HepG2 (cell line): ENCODE data around the gene GIPC3. TPM values are rescaled to one million over a fixed set of nuclear protein-coding genes. Genes with fewer than 3 reads are reported as not detected.

Experiments
- HDAC1 ChIP-seq: sonication (generic); formaldehyde crosslinking; IDR thresholded peaks from 2 replicates; pipeline ENCODE4 v1.5.1; 2020; ENCODE audit warnings: mild to moderate bottlenecking, missing genetic modification reagents
- HOXA3 ChIP-seq: sonication (generic); formaldehyde crosslinking; IDR thresholded peaks from 2 replicates; pipeline ENCODE4 v1.5.0; 2020; ENCODE audit warnings: missing genetic modification reagents
- ISX ChIP-seq: sonication (generic); formaldehyde crosslinking; conservative IDR thresholded peaks from 2 replicates; pipeline ENCODE4 v1.5.0; 2020; ENCODE audit warnings: missing genetic modification reagents
- KDM2A ChIP-seq: sonication (generic); formaldehyde crosslinking; IDR thresholded peaks from 2 replicates; pipeline ENCODE4 v1.4.0; 2020; ENCODE audit warnings: low read depth, missing genetic modification reagents, borderline replicate concordance
- NFIB ChIP-seq: sonication (generic); formaldehyde crosslinking; IDR thresholded peaks from 2 replicates; pipeline ENCODE4 v1.9.0; 2021; ENCODE audit warnings: missing genetic modification reagents, mild to moderate bottlenecking, borderline replicate concordance
- NFKBIZ ChIP-seq: IDR thresholded peaks from 2 replicates; pipeline ENCODE4 v1.6.1; 2018; ENCODE audit warnings: missing genetic modification reagents, missing compliant biosample characterization
- PRDM4 ChIP-seq: sonication (generic); formaldehyde crosslinking; IDR thresholded peaks from 2 replicates; pipeline ENCODE4 v1.9.0; 2021; ENCODE audit warnings: missing genetic modification reagents, borderline replicate concordance
- PRPF4 ChIP-seq: fragments of 200-400 bp; formaldehyde crosslinking; IDR thresholded peaks from 2 replicates; pipeline ENCODE4 v1.6.1; 2016; ENCODE audit warnings: low read length, low read depth; ENCODE audit not compliant: poor library complexity, severe bottlenecking
- RARG ChIP-seq: sonication (generic); formaldehyde crosslinking; IDR thresholded peaks from 2 replicates; pipeline ENCODE4 v1.4.0; 2020; ENCODE audit warnings: low read depth, mild to moderate bottlenecking, missing genetic modification reagents
- RXRB ChIP-seq: IDR thresholded peaks from 2 replicates; pipeline ENCODE4 v1.6.1; 2016; ENCODE audit warnings: borderline replicate concordance, missing genetic modification reagents, missing compliant biosample characterization
- SNAI1 ChIP-seq: sonication (generic); formaldehyde crosslinking; IDR thresholded peaks from 2 replicates; pipeline ENCODE4 v1.5.0; 2020; ENCODE audit warnings: mild to moderate bottlenecking, missing genetic modification reagents, borderline replicate concordance
- SNAPC5 ChIP-seq: sonication (generic); formaldehyde crosslinking; IDR thresholded peaks from 2 replicates; pipeline ENCODE4 v1.8.1; 2023; ENCODE audit warnings: mild to moderate bottlenecking, missing genetic modification reagents, borderline replicate concordance
- SP4 ChIP-seq: sonication (generic); formaldehyde crosslinking; IDR thresholded peaks from 2 replicates; pipeline ENCODE4 v1.8.1; 2023; ENCODE audit warnings: mild to moderate bottlenecking, missing genetic modification reagents
- STAT5B ChIP-seq: sonication (generic); formaldehyde crosslinking; IDR thresholded peaks from 2 replicates; pipeline ENCODE4 v1.4.0; 2020; ENCODE audit warnings: missing genetic modification reagents
- THYN1 ChIP-seq: sonication (generic); formaldehyde crosslinking; IDR thresholded peaks from 2 replicates; pipeline ENCODE4 v1.8.1; 2023; ENCODE audit warnings: low read depth, mild to moderate bottlenecking, moderate library complexity, missing genetic modification reagents, borderline replicate concordance
- TMF1 ChIP-seq: sonication (generic); formaldehyde crosslinking; IDR thresholded peaks from 2 replicates; pipeline ENCODE4 v1.8.1; 2022; ENCODE audit warnings: low read depth, missing genetic modification reagents
- TRIM22 ChIP-seq: fragments of 450-650 bp; IDR thresholded peaks from 2 replicates; pipeline ENCODE4 v1.6.1; 2017
- U2AF2 ChIP-seq: fragments of 200-400 bp; formaldehyde crosslinking; IDR thresholded peaks from 2 replicates; pipeline ENCODE4 v1.6.1; 2017; ENCODE audit warnings: low read depth, mild to moderate bottlenecking, low read length
- ZBTB10 ChIP-seq: sonication (generic); formaldehyde crosslinking; IDR thresholded peaks from 2 replicates; pipeline ENCODE4 v1.4.0; 2020; ENCODE audit warnings: missing genetic modification reagents, borderline replicate concordance
- ZFX ChIP-seq: sonication (generic); formaldehyde crosslinking; IDR thresholded peaks from 2 replicates; pipeline ENCODE4 v1.4.0; 2020; ENCODE audit warnings: mild to moderate bottlenecking, low read depth, missing genetic modification reagents, moderate library complexity
- ZNF205 ChIP-seq: IDR thresholded peaks from 2 replicates; pipeline ENCODE4 v1.6.1; 2018; ENCODE audit warnings: missing biosample characterization, missing genetic modification reagents
- ZNF431 ChIP-seq: sonication (generic); formaldehyde crosslinking; IDR thresholded peaks from 2 replicates; pipeline ENCODE4 v1.9.0; 2022; ENCODE audit warnings: missing genetic modification reagents, low read depth, mild to moderate bottlenecking, borderline replicate concordance
- ZSCAN22 ChIP-seq: sonication (generic); formaldehyde crosslinking; IDR thresholded peaks from 2 replicates; pipeline ENCODE4 v1.4.0; 2020; ENCODE audit warnings: mild to moderate bottlenecking, missing genetic modification reagents
- polyA plus RNA-seq, 8 experiments: library from polyadenylated mRNA; depleted of rRNA in 3 of 8; stranded (reverse) in 7 of 8; unstranded in 1 of 8; fragments of >200 nt; fragmentation: Illumina TruSeq in 4 of 8; extraction: Trizol in 4 of 8; gene quantifications; 2 replicates each; pipeline versions ENCODE4 v1.2.1 to v1.2.3, GENCODE V29; 2011 to 2016; ENCODE audit warnings: low read depth in 4 of 8, missing spikeins in 1 of 8, mixed read lengths in 1 of 8; ENCODE audit not compliant: insufficient read depth in 1 of 8
- total RNA-seq, 5 experiments: library from RNA; depleted of rRNA; stranded (reverse); fragments of >200 nt; fragmentation: Illumina TruSeq; extraction: Trizol; gene quantifications; 2 replicates each; pipeline ENCODE4 v1.2.3, GENCODE V29; 2016; ENCODE audit warnings: low read depth in 1 of 5

Gene GIPC3
- total and polyA plus RNA-seq, 2 of the 13 experiments (the other 11 are each of a cell fraction or from before 2014, with no cell fraction given) = 0.05 TPM; not detected in 1

- TF ChIP-seq TMF1 (CRISPR knock-in tag) = peak; percentile 73; the same call in 1 of the 2 replicates
- TF ChIP-seq HDAC1 (CRISPR knock-in tag) = peak; percentile 100
- no peak for TF ChIP-seq ZBTB10
- no peak for TF ChIP-seq STAT5B (CRISPR knock-in tag)
- no peak for TF ChIP-seq RARG (CRISPR knock-in tag)
- no peak for TF ChIP-seq TRIM22
- 0 out of 2 replicates have a peak, but pooled peaks have one; percentile 68 for TF ChIP-seq ZNF431 (CRISPR knock-in tag)
- no peak for TF ChIP-seq THYN1 (CRISPR knock-in tag)
- 0 out of 2 replicates have a peak, but pooled peaks have one; percentile 50 for TF ChIP-seq SNAPC5 (CRISPR knock-in tag)
- no peak for TF ChIP-seq SNAI1
- peak; percentile 76 for TF ChIP-seq HOXA3 (CRISPR knock-in tag)
- TF ChIP-seq KDM2A (CRISPR knock-in tag) = peak; percentile 92
- TF ChIP-seq U2AF2 = no peak
- peak; percentile 75; the same call in 1 of the 2 replicates for TF ChIP-seq NFKBIZ (CRISPR knock-in tag)
- peak; percentile 89 for TF ChIP-seq ZFX (CRISPR knock-in tag)
- peak; percentile 74 for TF ChIP-seq ZNF205
- peak; percentile 43; the same call in 1 of the 2 replicates for TF ChIP-seq PRDM4 (CRISPR knock-in tag)
- TF ChIP-seq NFIB (CRISPR knock-in tag) = no peak
- no peak for TF ChIP-seq ZSCAN22
- TF ChIP-seq PRPF4 = no peak
- TF ChIP-seq SP4 = peak; percentile 99
- no peak for TF ChIP-seq ISX
- 0 out of 2 replicates have a peak, but pooled peaks have one; percentile 41 for TF ChIP-seq RXRB
Observed at GRCh38 chr19:3626473-3627350, 41.4 kb downstream of the GIPC3 start, which contains the start of gene CACTIN (continued).
